HepG2 (cell line): ENCODE measurements around the gene KLF12.

Source experiments
- CTCF ChIP-seq: sonication (generic); formaldehyde crosslinking; IDR thresholded peaks from 2 replicates; pipeline ENCODE4 v1.5.0; 2020; ENCODE audit warnings: mild to moderate bottlenecking, missing genetic modification reagents, moderate library complexity
- MTF1 ChIP-seq: sonication (generic); formaldehyde crosslinking; IDR thresholded peaks from 2 replicates; pipeline ENCODE4 v1.5.0; 2020; ENCODE audit warnings: missing genetic modification reagents
- POLR2A ChIP-seq, 2 experiments: IDR thresholded peaks; 2 replicates each; pipeline ENCODE4 v1.6.1; 2011; ENCODE audit warnings: low read depth in 2 of 2, low read length in 2 of 2, mild to moderate bottlenecking in 1 of 2, moderate library complexity in 1 of 2; ENCODE audit not compliant: insufficient read depth in 1 of 2

- TF ChIP-seq MTF1 (CRISPR knock-in tag) (no peak), CTCF (no peak), POLR2A (IDR thresholded peaks at IDR 0.05; ENCODE audit: insufficient read depth in 1 of 2, low read depth in 2 of 2, low read length in 2 of 2) (no peak)
Measured at GRCh38 chr13:74131227-74131626, 3.0 kb downstream of the KLF12 start.
